Measurements from ENCODE around the gene CST11.
A peak's percentile ranks its signal among the peaks of the same experiment; 100 is the strongest.

Gene CST11

GRCh38 chr20:23414526-23415188, 38.0 kb downstream of the CST11 start:
- DNase-seq (ENCODE audit: low read depth) = no peak
- H3K4me3 ChIP-seq (ENCODE audit: low read length) = no peak overlapping the region
- TF ChIP-seq CTCF (IDR thresholded peaks at IDR 0.05; ENCODE audit: insufficient read depth, low read depth, low read length, missing control alignments) = no peak

GRCh38 chr20:23413862-23414422, 38.7 kb downstream of the CST11 start:
- no peak for TF ChIP-seq CTCF (IDR thresholded peaks at IDR 0.05; ENCODE audit: insufficient read depth, low read depth, low read length, missing control alignments)
- DNase-seq (ENCODE audit: low read depth) = no peak
- H3K4me3 ChIP-seq (ENCODE audit: low read length) = no peak overlapping the region

- peak; percentile 29 for DNase-seq (ENCODE audit: low read depth)
These were observed 40.6 kb downstream of the CST11 start for GRCh38 chr20:23412026-23412425.

GRCh38 chr20:23410916-23411695, 41.6 kb downstream of the CST11 start:
- H3K4me3 ChIP-seq (ENCODE audit: low read length) = no peak overlapping the region
- no peak for DNase-seq (ENCODE audit: low read depth)
- TF ChIP-seq CTCF (IDR thresholded peaks at IDR 0.05; ENCODE audit: insufficient read depth, low read depth, low read length, missing control alignments) = no peak

More at GRCh38 chr20:23412026-23412425, 40.6 kb downstream of the CST11 start:
- no peak overlapping the region for H3K4me3 ChIP-seq (ENCODE audit: low read length)
- TF ChIP-seq CTCF (IDR thresholded peaks at IDR 0.05; ENCODE audit: insufficient read depth, low read depth, low read length, missing control alignments) = no peak

GRCh38 chr20:23409800-23410199, 42.9 kb downstream of the CST11 start:
- no peak overlapping the region for H3K4me3 ChIP-seq (ENCODE audit: low read length)
- no peak for DNase-seq (ENCODE audit: low read depth)
- no peak for TF ChIP-seq CTCF (IDR thresholded peaks at IDR 0.05; ENCODE audit: insufficient read depth, low read depth, low read length, missing control alignments)

GRCh38 chr20:23408957-23409356, 43.7 kb downstream of the CST11 start:
- H3K4me3 ChIP-seq (ENCODE audit: low read length) = no peak overlapping the region
- DNase-seq (ENCODE audit: low read depth) = no peak
- no peak for TF ChIP-seq CTCF (IDR thresholded peaks at IDR 0.05; ENCODE audit: insufficient read depth, low read depth, low read length, missing control alignments)

All from epithelial cell of esophagus (primary cell).